H1 (cell line): ENCODE measurements around the gene EMID1. TPM values are rescaled to one million over a fixed set of nuclear protein-coding genes. Genes with fewer than 3 reads are reported as not detected.

Experiments used
- CTCF ChIA-PET: fragments of 300-600 bp; sonication (Branson Sonifier 250); formaldehyde crosslinking; loops from one replicate; lab custom pipeline; 2021; ENCODE audit not compliant: partially characterized antibody; lab: Charles Lee
- POLR2A ChIA-PET: fragments of 300-600 bp; sonication (Branson Sonifier 250); formaldehyde crosslinking; loops from one replicate; lab custom pipeline; 2021; ENCODE audit warnings: inconsistent platforms; ENCODE audit not compliant: partially characterized antibody; lab: Charles Lee
- DNase-seq, 2 experiments: peaks; one replicate each; pipeline versions ENCODE4 v3.0.0 to v3.0.0-alpha.2; 2010 to 2022; ENCODE audit warnings: low spot score in 2 of 2, low read depth in 1 of 2, mixed read lengths in 1 of 2
- FAIRE-seq: peaks from 2 replicates; lab custom pipeline; 2011; peaks lifted over from hg19 to GRCh38; lab: Jason Lieb, UNC
- H2AFZ ChIP-seq: 2 replicates; pipeline ENCODE4 v1.8.1; 2012; ENCODE audit warnings: low read length, inconsistent platforms
- H2AK5ac ChIP-seq: 2 replicates; pipeline ENCODE4 v1.6.1; 2013; ENCODE audit warnings: low read depth, low read length
- H2BK120ac ChIP-seq: replicated peaks from 2 replicates; pipeline ENCODE3; 2013; ENCODE audit warnings: low read depth, low read length, inconsistent platforms
- H2BK12ac ChIP-seq: 2 replicates; pipeline ENCODE4 v1.6.1; 2013; ENCODE audit warnings: low read depth, low read length
- H2BK15ac ChIP-seq: 2 replicates; pipeline ENCODE4 v1.6.1; 2013; ENCODE audit warnings: low read length
- H2BK20ac ChIP-seq: 2 replicates; pipeline ENCODE4 v1.6.1; 2013; ENCODE audit warnings: low read length
- H2BK5ac ChIP-seq: 2 replicates; pipeline ENCODE4 v1.6.1; 2013; ENCODE audit warnings: low read depth, low read length
- H3K14ac ChIP-seq: 2 replicates; pipeline ENCODE4 v1.6.1; 2013; ENCODE audit warnings: inconsistent platforms; ENCODE audit not compliant: insufficient read length
- H3K18ac ChIP-seq: 2 replicates; pipeline ENCODE4 v1.6.1; 2013; ENCODE audit warnings: low read length; ENCODE audit errors: extremely low read depth
- H3K23ac ChIP-seq: 2 replicates; pipeline ENCODE4 v1.6.1; 2013; ENCODE audit warnings: inconsistent platforms; ENCODE audit not compliant: insufficient read length
- H3K23me2 ChIP-seq: 2 replicates; pipeline ENCODE4 v1.6.1; 2013; ENCODE audit warnings: low read depth, low read length
- H3K27ac ChIP-seq: 2 replicates; pipeline ENCODE4 v1.6.1; 2011; ENCODE audit warnings: low read depth, low read length, inconsistent platforms
- H3K27me3 ChIP-seq, 4 experiments: replicated peaks in 1 of 4; 1 replicate in 1 of 4; 2 replicates in 3 of 4; pipeline versions ENCODE4 v1.6.1 to v1.8.1; 2011 to 2013; ENCODE audit warnings: low read length in 3 of 4, mild to moderate bottlenecking in 3 of 4, inconsistent platforms in 2 of 4, mixed read lengths in 2 of 4, moderate library complexity in 1 of 4; ENCODE audit not compliant: control insufficient read depth in 3 of 4, insufficient read depth in 3 of 4; ENCODE audit errors: extremely low read depth in 1 of 4
- H3K36me3 ChIP-seq, 4 experiments: 2 replicates each; pipeline versions ENCODE4 v1.6.1 to v1.8.1; 2011 to 2013; ENCODE audit warnings: mild to moderate bottlenecking in 4 of 4, low read length in 3 of 4, moderate library complexity in 2 of 4, control low read depth in 1 of 4, inconsistent platforms in 1 of 4; ENCODE audit not compliant: insufficient read depth in 4 of 4, control insufficient read depth in 2 of 4
- H3K4ac ChIP-seq: replicated peaks from 2 replicates; pipeline ENCODE3; 2013; ENCODE audit warnings: low read length, low read depth, mixed read lengths, inconsistent platforms; ENCODE audit not compliant: insufficient read length
- H3K4me1 ChIP-seq, 4 experiments: replicated peaks in 1 of 4; 1 replicate in 1 of 4; 2 replicates in 3 of 4; pipeline versions ENCODE4 v1.6.1 to v1.8.1; 2011 to 2013; ENCODE audit warnings: low read length in 3 of 4, inconsistent platforms in 2 of 4, mixed read lengths in 1 of 4; ENCODE audit not compliant: insufficient read depth in 4 of 4, control insufficient read depth in 3 of 4
- H3K4me2 ChIP-seq, 2 experiments: 2 replicates each; pipeline versions ENCODE4 v1.6.1 to v1.8.1; 2011 to 2013; ENCODE audit warnings: low read depth in 2 of 2, low read length in 2 of 2, control low read depth in 1 of 2, inconsistent platforms in 1 of 2, mild to moderate bottlenecking in 1 of 2; ENCODE audit not compliant: insufficient read depth in 1 of 2
- H3K4me3 ChIP-seq, 4 experiments: fragments of 200-600, 300-600 bp in 1 of 4; sonication (generic), shearing (Covaris generic), sonication (Bioruptor Twin) in 1 of 4; 2 replicates each; pipeline versions ENCODE4 v1.5.1 to v1.8.1; 2011 to 2016; ENCODE audit warnings: low read length in 4 of 4, low read depth in 3 of 4, control low read depth in 2 of 4, inconsistent platforms in 2 of 4, mild to moderate bottlenecking in 2 of 4, mixed read lengths in 1 of 4, moderate library complexity in 1 of 4; ENCODE audit not compliant: insufficient read depth in 2 of 4; ENCODE audit errors: extremely low read depth in 1 of 4
- H3K56ac ChIP-seq: replicated peaks from 2 replicates; pipeline ENCODE3; 2013; ENCODE audit warnings: low read depth, mild to moderate bottlenecking, mixed read lengths, low read length, inconsistent platforms; ENCODE audit not compliant: insufficient read length
- H3K79me1 ChIP-seq: 2 replicates; pipeline ENCODE4 v1.6.1; 2013; ENCODE audit warnings: low read depth, low read length, control low read depth
- H3K79me2 ChIP-seq, 2 experiments: 2 replicates each; pipeline versions ENCODE4 v1.6.1 to v1.8.1; 2012 to 2013; ENCODE audit warnings: low read length in 2 of 2, mild to moderate bottlenecking in 2 of 2, inconsistent platforms in 1 of 2; ENCODE audit not compliant: insufficient read depth in 2 of 2, control insufficient read depth in 1 of 2
- H3K9ac ChIP-seq, 4 experiments: replicated peaks in 1 of 4; 1 replicate in 1 of 4; 2 replicates in 3 of 4; pipeline versions ENCODE4 v1.6.1 to v1.8.1; 2011 to 2013; ENCODE audit warnings: low read depth in 3 of 4, low read length in 3 of 4, control low read depth in 2 of 4, mild to moderate bottlenecking in 2 of 4, moderate library complexity in 2 of 4, inconsistent platforms in 1 of 4; ENCODE audit errors: extremely low read depth in 1 of 4
- H3K9me3 ChIP-seq, 2 experiments: 2 replicates each; pipeline versions ENCODE4 v1.6.1 to v1.8.1; 2012 to 2013; ENCODE audit warnings: mild to moderate bottlenecking in 2 of 2, moderate library complexity in 2 of 2, control low read depth in 1 of 2, inconsistent platforms in 1 of 2, low read depth in 1 of 2, low read length in 1 of 2, mixed read lengths in 1 of 2; ENCODE audit not compliant: insufficient read depth in 2 of 2
- H4K20me1 ChIP-seq, 2 experiments: replicated peaks in 1 of 2; 2 replicates each; pipeline versions ENCODE3 to v1.8.1; 2011 to 2013; ENCODE audit warnings: inconsistent platforms in 2 of 2, low read length in 2 of 2, mild to moderate bottlenecking in 1 of 2; ENCODE audit not compliant: insufficient read depth in 2 of 2, control insufficient read depth in 1 of 2
- H4K5ac ChIP-seq: 2 replicates; pipeline ENCODE4 v1.6.1; 2013; ENCODE audit warnings: low read length, low read depth, mixed read lengths, inconsistent platforms; ENCODE audit not compliant: insufficient read length
- H4K8ac ChIP-seq: 2 replicates; pipeline ENCODE4 v1.8.0; 2013; ENCODE audit warnings: mild to moderate bottlenecking, moderate library complexity, low read length, inconsistent platforms; ENCODE audit not compliant: insufficient read depth; ENCODE audit errors: extremely low read depth
- H4K91ac ChIP-seq: replicated peaks from 2 replicates; pipeline ENCODE3; 2013; ENCODE audit warnings: low read length, mixed read lengths, inconsistent platforms; ENCODE audit not compliant: insufficient read length
- BCL11A ChIP-seq, 2 experiments: IDR thresholded peaks; one replicate each; pipeline ENCODE4 v1.6.1; 2011; ENCODE audit warnings: low read depth in 2 of 2, low read length in 2 of 2, mild to moderate bottlenecking in 2 of 2
- CHD1 ChIP-seq: IDR thresholded peaks from 2 replicates; pipeline ENCODE4 v1.6.1; 2012; ENCODE audit warnings: low read depth, low read length, improper control_type of control experiment
- CREB1 ChIP-seq: IDR thresholded peaks from 2 replicates; pipeline ENCODE4 v1.6.1; 2012; ENCODE audit warnings: inconsistent platforms
- EGR1 ChIP-seq: IDR thresholded peaks from 2 replicates; pipeline ENCODE4 v1.6.1; 2011; ENCODE audit warnings: low read depth, low read length, borderline replicate concordance
- FOSL1 ChIP-seq: IDR thresholded peaks from 2 replicates; pipeline ENCODE4 v1.6.1; 2011; ENCODE audit warnings: mild to moderate bottlenecking, low read depth, low read length, moderate library complexity; ENCODE audit not compliant: insufficient read depth
- HDAC6 ChIP-seq: IDR thresholded peaks from one replicate; pipeline ENCODE4 v1.7.1; 2012; ENCODE audit warnings: low read depth, mild to moderate bottlenecking, inconsistent platforms, low read length, moderate library complexity
- RXRA ChIP-seq: IDR thresholded peaks from 2 replicates; pipeline ENCODE4 v1.6.1; 2011; ENCODE audit warnings: low read depth, mild to moderate bottlenecking, low read length, moderate library complexity; ENCODE audit not compliant: insufficient read depth
- SP2 ChIP-seq: IDR thresholded peaks from 2 replicates; pipeline ENCODE4 v1.6.1; 2012; ENCODE audit warnings: mild to moderate bottlenecking, low read length, inconsistent platforms
- SUZ12 ChIP-seq: fragments of 200-600 bp; sonication (generic); IDR thresholded peaks from 2 replicates; pipeline ENCODE4 v1.6.1; 2012; ENCODE audit warnings: mild to moderate bottlenecking, inconsistent platforms, low read length, moderate library complexity, mixed read lengths
- WGBS, 2 experiments: shearing (Covaris generic) in 1 of 2; methylation state at CpG; one replicate each; pipeline versions ENCODE4 v1.1.6 to v1.1.7; 2013 to 2015; ENCODE audit warnings: low lambda C conversion rate in 2 of 2, mixed read lengths in 2 of 2, inconsistent platforms in 1 of 2, low coverage in 1 of 2, missing lambda C conversion rate in 1 of 2; ENCODE audit not compliant: insufficient replicate concordance in 2 of 2, insufficient coverage in 1 of 2, insufficient read length in 1 of 2; ENCODE audit errors: extremely low coverage in 1 of 2, missing lambda C conversion rate in 1 of 2; 5-methylcytosine and 5-hydroxymethylcytosine counted together
- polyA plus RNA-seq, 7 experiments: library from polyadenylated mRNA; depleted of rRNA in 3 of 7; stranded (reverse) in 5 of 7; unstranded in 2 of 7; fragments of >200 nt in 5 of 7; fragments of 200-250 nt in 2 of 7; gene quantifications; 1 replicate in 5 of 7; 2 replicates in 1 of 7; 4 replicates in 1 of 7; pipeline versions ENCODE4 v1.2.1 to v1.2.3, GENCODE V29; 2011 to 2013; ENCODE audit warnings: missing spikeins in 2 of 7, mixed read lengths in 2 of 7
- total RNA-seq: library from RNA; stranded (reverse); fragmentation: NEBNext Ultra II Directional; extraction: Animal tissue kit (Norgen Biotek cat#: 25700); gene quantifications from 2 replicates; pipeline ENCODE4 v1.2.1, GENCODE V29; 2021

Gene EMID1
- total and polyA plus RNA-seq, 2 of the 8 experiments (the other 6 are each of a cell fraction or from before 2014, with no cell fraction given): 3.9 to 7.4 TPM

- 0 out of 2 replicates have a peak overlapping the region, but pooled peaks have one; percentile 48 for H2BK20ac ChIP-seq
- H2AK5ac ChIP-seq: peak overlapping the region; percentile 93; the same call in 1 of the 2 replicates
- H3K14ac ChIP-seq: no peak overlapping the region
- H3K79me2 ChIP-seq: no peaks in the 10 kb centered on the region
- WGBS, 2 experiments: 92% methylated on average over 48 of the region's 50 CpGs; no CpG with 5 or more reads in 1 of the 2 experiments
- peak overlapping the region; percentile 50; the same call in 1 of the 2 replicates for H2BK12ac ChIP-seq
- H3K4ac ChIP-seq: no peak overlapping the region
- H2BK5ac ChIP-seq: peak overlapping the region; percentile 52; the same call in 1 of the 2 replicates
- peaks cover 0 to 8% of the 10 kb centered on the region in 2 experiments for H4K20me1 ChIP-seq
- H3K4me1 ChIP-seq: peaks cover 0 to 13% (median 7%) of the 10 kb centered on the region in 4 experiments; a peak in 5 of 7 replicates
- ChIA-PET CTCF (interaction anchor here (0.6 to 0.7 kb wide), 2 partner anchors 15 to 19 kb away, joined by 3 read pairs; no protein-coding TSS in a partner anchor), POLR2A (interaction anchor here (0.8 to 2.8 kb wide), 9 partner anchors 10 to 271 kb away, joined by 3 to 25 read pairs (median 3); partner anchors contain the start of genes EWSR1 and RHBDD3)
- H4K8ac ChIP-seq: no peak overlapping the region
- no peak overlapping the region for H4K5ac ChIP-seq
- no peak overlapping the region for H3K56ac ChIP-seq
- DNase-seq: peak in 1 of 2 experiments; percentile 46
- no peaks in the 10 kb centered on the region for H3K79me1 ChIP-seq
- no peak overlapping the region; a peak in 1 of 4 replicates for H3K4me2 ChIP-seq
- H3K4me3 ChIP-seq: no peak overlapping the region
- H4K91ac ChIP-seq: no peak overlapping the region
- no peak overlapping the region for H2BK120ac ChIP-seq
- peaks cover 1 to 13% (median 4%) of the 10 kb centered on the region in 4 experiments for H3K27me3 ChIP-seq
- peaks cover 0 to under 1% of the 10 kb centered on the region in 2 experiments; a peak in 1 of 4 replicates for H3K9me3 ChIP-seq
- peak overlapping the region; percentile 72; the same call in 1 of the 2 replicates for H2BK15ac ChIP-seq
- H2AFZ ChIP-seq: no peak overlapping the region
- no peak overlapping the region for H3K9ac ChIP-seq
- peaks cover 0 to under 1% (median 0%) of the 10 kb centered on the region in 4 experiments; a peak in 1 of 8 replicates for H3K36me3 ChIP-seq
- peak overlapping the region; percentile 32 for H3K18ac ChIP-seq
- no peak for FAIRE-seq
- no peak overlapping the region for H3K27ac ChIP-seq
- TF ChIP-seq CREB1 (no peak), HDAC6 (no peak), BCL11A (IDR thresholded peaks at IDR 0.05; ENCODE audit: low read depth in 2 of 2, low read length in 2 of 2) (no peak), CHD1 (no peak), RXRA (no peak), SUZ12 (no peak), FOSL1 (no peak), SP2 (no peak), EGR1 (no peak)
- peaks cover 6% of the 10 kb centered on the region; the same call in 1 of the 2 replicates for H3K23me2 ChIP-seq
- H3K23ac ChIP-seq: no peak overlapping the region
These were observed 102.6 kb downstream of the EMID1 start for GRCh38 chr22:29308148-29308790.
